Keratinocyte (primary cell): ENCODE results near the gene ZBP1. TPM values are rescaled to one million over a fixed set of nuclear protein-coding genes. Genes with fewer than 3 reads are reported as not detected.

Experiments
- DNase-seq: peaks from one replicate; pipeline ENCODE4 v3.0.0-alpha.2; 2011; ENCODE audit warnings: low read depth, missing footprints, low spot score
- FAIRE-seq: peaks from 2 replicates; lab custom pipeline; 2011; peaks lifted over from hg19 to GRCh38; lab: Jason Lieb, UNC
- H2AFZ ChIP-seq: 2 replicates; pipeline ENCODE4 v1.6.0; 2012; ENCODE audit warnings: low read length, control low read depth, inconsistent platforms; ENCODE audit not compliant: control insufficient read depth
- H3K27ac ChIP-seq: 2 replicates; pipeline ENCODE4 v1.5.1; 2011; ENCODE audit warnings: low read length; ENCODE audit not compliant: control insufficient read depth, insufficient read depth
- H3K27me3 ChIP-seq: 3 replicates; pipeline ENCODE4 v1.6.0; 2011; ENCODE audit warnings: low read length; ENCODE audit not compliant: control insufficient read depth, insufficient read depth; ENCODE audit errors: extremely low read depth
- H3K36me3 ChIP-seq, 2 experiments: 2 replicates in 1 of 2; 3 replicates in 1 of 2; pipeline ENCODE4 v1.5.1; 2011; ENCODE audit warnings: low read length in 2 of 2, mild to moderate bottlenecking in 1 of 2; ENCODE audit not compliant: control insufficient read depth in 2 of 2, insufficient read depth in 2 of 2; ENCODE audit errors: extremely low read depth in 1 of 2
- H3K4me1 ChIP-seq: 3 replicates; pipeline ENCODE4 v1.5.1; 2011; ENCODE audit warnings: low read length; ENCODE audit not compliant: control insufficient read depth, insufficient read depth; ENCODE audit errors: extremely low read depth
- H3K4me2 ChIP-seq: 3 replicates; pipeline ENCODE4 v1.6.0; 2011; ENCODE audit warnings: low read depth, low read length; ENCODE audit not compliant: control insufficient read depth, insufficient read depth; ENCODE audit errors: extremely low read depth
- H3K4me3 ChIP-seq, 3 experiments: fragments of 200-600 bp in 1 of 3; sonication (generic) in 1 of 3; 2 replicates in 2 of 3; 3 replicates in 1 of 3; pipeline ENCODE4 v1.5.1; 2011 to 2016; ENCODE audit warnings: low read length in 3 of 3, mild to moderate bottlenecking in 3 of 3, control low read depth in 2 of 3, inconsistent platforms in 1 of 3, low read depth in 1 of 3, mixed read lengths in 1 of 3, mixed run types in 1 of 3, moderate library complexity in 1 of 3; ENCODE audit not compliant: control insufficient read depth in 2 of 3, insufficient read depth in 2 of 3; ENCODE audit errors: extremely low read depth in 1 of 3
- H3K79me2 ChIP-seq: 2 replicates; pipeline ENCODE4 v1.6.0; 2012; ENCODE audit warnings: low read length; ENCODE audit not compliant: control insufficient read depth, insufficient read depth
- H3K9ac ChIP-seq: 3 replicates; pipeline ENCODE4 v1.6.0; 2011; ENCODE audit warnings: low read length; ENCODE audit not compliant: control insufficient read depth, insufficient read depth; ENCODE audit errors: extremely low read depth
- H3K9me1 ChIP-seq: 3 replicates; pipeline ENCODE4 v1.6.0; 2011; ENCODE audit warnings: low read length; ENCODE audit not compliant: control insufficient read depth, insufficient read depth; ENCODE audit errors: extremely low read depth
- H3K9me3 ChIP-seq: 2 replicates; pipeline ENCODE4 v1.5.1; 2012; ENCODE audit warnings: low read depth, low read length; ENCODE audit not compliant: control insufficient read depth
- H4K20me1 ChIP-seq: 3 replicates; pipeline ENCODE4 v1.6.0; 2011; ENCODE audit warnings: low read length; ENCODE audit not compliant: control insufficient read depth, insufficient read depth; ENCODE audit errors: extremely low read depth
- EZH2 ChIP-seq: IDR thresholded peaks from one replicate; pipeline ENCODE4 v1.6.1; 2012; ENCODE audit warnings: inconsistent platforms, mild to moderate bottlenecking, low read length, moderate library complexity
- dilution Hi-C: fragments of 300-500 bp; cut with MboI; formaldehyde crosslinking; loops from one replicate; pipeline ENCODE4 v1.7.0; 2020; ENCODE audit warnings: low sequenced_read_pairs; ENCODE audit not compliant: extremely low pct_ligation_motif_present
- polyA plus RNA-seq, 5 experiments: library from polyadenylated mRNA; depleted of rRNA in 3 of 5; stranded (reverse) in 3 of 5; stranded (forward) in 1 of 5; unstranded in 1 of 5; fragments of >200 nt; gene quantifications; 1 replicate in 1 of 5; 2 replicates in 3 of 5; 3 replicates in 1 of 5; pipeline versions ENCODE4 v1.2.1 to v1.2.3, GENCODE V29; 2011 to 2012; ENCODE audit warnings: missing spikeins in 2 of 5, low read depth in 1 of 5, low replicate concordance in 1 of 5
- TF ChIP-seq, protein P1 (sequence below), 3 experiments: IDR thresholded peaks in 1 of 3; conservative IDR thresholded peaks in 1 of 3; optimal IDR thresholded peaks in 1 of 3; 2 replicates in 2 of 3; 3 replicates in 1 of 3; pipeline versions ENCODE3 to v1.5.1; 2011; ENCODE audit warnings: low read length in 3 of 3, mild to moderate bottlenecking in 3 of 3, moderate library complexity in 2 of 3, control low read depth in 1 of 3, inconsistent platforms in 1 of 3; ENCODE audit not compliant: insufficient read depth in 2 of 3; ENCODE audit errors: extremely low read depth in 1 of 3

Gene ZBP1
- polyA plus RNA-seq, 1 donor (not counting 4 experiments of a cell fraction or from before 2014, with no cell fraction given), result 0.08 TPM

DNA sequence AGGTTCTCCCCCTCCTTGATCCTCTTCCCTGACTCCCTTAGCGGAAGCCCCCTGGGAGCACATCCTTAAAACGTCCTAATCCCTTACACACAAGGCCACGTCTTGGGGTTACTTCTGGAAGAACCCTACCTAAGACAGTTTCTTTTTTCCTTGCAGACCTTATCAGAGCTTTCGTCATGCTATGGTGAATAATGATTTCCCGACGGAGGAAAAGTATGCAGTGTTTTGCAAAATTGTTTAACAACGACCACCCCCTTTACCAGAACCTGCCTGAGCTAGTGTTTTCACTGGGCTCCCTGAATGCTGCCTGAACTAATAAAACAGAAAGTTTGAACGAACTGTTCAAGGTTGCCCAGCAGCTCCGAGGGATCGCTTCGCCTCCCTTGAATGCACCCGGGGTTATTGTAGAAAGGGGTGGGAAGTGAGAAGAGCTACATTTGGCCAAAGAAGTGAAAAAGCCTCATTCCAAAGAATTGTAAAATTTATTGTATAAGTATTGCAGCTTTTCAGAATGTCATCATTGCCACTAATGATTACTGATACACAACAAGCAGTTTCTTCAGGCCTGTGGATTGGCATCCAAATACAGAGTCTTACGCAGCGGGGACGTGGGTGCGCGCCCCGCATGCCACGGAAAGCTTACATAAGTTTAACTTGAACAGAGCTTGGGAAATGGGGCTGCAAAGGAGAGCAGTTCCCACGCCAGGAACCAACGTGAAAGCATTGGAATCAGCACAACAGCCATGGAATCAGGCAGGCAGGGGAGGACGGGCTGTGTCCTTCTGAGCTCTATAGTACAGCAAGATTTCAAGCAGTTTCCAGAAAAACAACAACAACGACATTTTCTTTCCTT lies 27.9 kb upstream of the ZBP1 start:
- dilution Hi-C loops, result no loop called here
- H3K27me3 ChIP-seq, result no peaks in the 10 kb centered on the region
- no peak for FAIRE-seq

GRCh38 chr20:57647006-57647932 lies 27.0 kb upstream of the ZBP1 start:
- H2AFZ ChIP-seq, result no peak overlapping the region
- no peaks in the 10 kb centered on the region for H3K79me2 ChIP-seq
- no peaks in the 10 kb centered on the region for H4K20me1 ChIP-seq
- no peak for FAIRE-seq
- no peak overlapping the region for H3K4me3 ChIP-seq
- no peak overlapping the region for H3K27ac ChIP-seq
- no peak for DNase-seq
- no peaks in the 10 kb centered on the region for H3K4me1 ChIP-seq
- no peaks in the 10 kb centered on the region for H3K9me1 ChIP-seq
- H3K27me3 ChIP-seq, result no peaks in the 10 kb centered on the region
- no peaks in the 10 kb centered on the region for H3K9me3 ChIP-seq
- dilution Hi-C loops, result no loop called here
- no peak overlapping the region for H3K4me2 ChIP-seq
- H3K9ac ChIP-seq, result no peak overlapping the region
- peaks cover 14 to 17% of the 10 kb centered on the region in 2 experiments for H3K36me3 ChIP-seq
- TF ChIP-seq, protein P1, sequence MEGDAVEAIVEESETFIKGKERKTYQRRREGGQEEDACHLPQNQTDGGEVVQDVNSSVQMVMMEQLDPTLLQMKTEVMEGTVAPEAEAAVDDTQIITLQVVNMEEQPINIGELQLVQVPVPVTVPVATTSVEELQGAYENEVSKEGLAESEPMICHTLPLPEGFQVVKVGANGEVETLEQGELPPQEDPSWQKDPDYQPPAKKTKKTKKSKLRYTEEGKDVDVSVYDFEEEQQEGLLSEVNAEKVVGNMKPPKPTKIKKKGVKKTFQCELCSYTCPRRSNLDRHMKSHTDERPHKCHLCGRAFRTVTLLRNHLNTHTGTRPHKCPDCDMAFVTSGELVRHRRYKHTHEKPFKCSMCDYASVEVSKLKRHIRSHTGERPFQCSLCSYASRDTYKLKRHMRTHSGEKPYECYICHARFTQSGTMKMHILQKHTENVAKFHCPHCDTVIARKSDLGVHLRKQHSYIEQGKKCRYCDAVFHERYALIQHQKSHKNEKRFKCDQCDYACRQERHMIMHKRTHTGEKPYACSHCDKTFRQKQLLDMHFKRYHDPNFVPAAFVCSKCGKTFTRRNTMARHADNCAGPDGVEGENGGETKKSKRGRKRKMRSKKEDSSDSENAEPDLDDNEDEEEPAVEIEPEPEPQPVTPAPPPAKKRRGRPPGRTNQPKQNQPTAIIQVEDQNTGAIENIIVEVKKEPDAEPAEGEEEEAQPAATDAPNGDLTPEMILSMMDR (optimal IDR thresholded peaks at IDR 0.05 in 1 of 3, IDR thresholded peaks at IDR 0.05 in 1 of 3, conservative IDR thresholded peaks at IDR 0.05 in 1 of 3; ENCODE audit: extremely low read depth in 1 of 3, insufficient read depth in 2 of 3, low read length in 3 of 3), result no peak
- TF ChIP-seq EZH2, result no peak

More for the DNA sequence above, 27.9 kb upstream of the ZBP1 start:
- H4K20me1 ChIP-seq, result no peaks in the 10 kb centered on the region
- H3K36me3 ChIP-seq, result peaks cover 21 to 22% of the 10 kb centered on the region in 2 experiments
- no peaks in the 10 kb centered on the region for H3K9me1 ChIP-seq
- H3K4me3 ChIP-seq, result no peak overlapping the region
- H3K9ac ChIP-seq, result no peak overlapping the region
- no peak overlapping the region for H2AFZ ChIP-seq
- no peak overlapping the region for H3K4me2 ChIP-seq
- TF ChIP-seq EZH2, result no peak
- TF ChIP-seq, protein P1 (optimal IDR thresholded peaks at IDR 0.05 in 1 of 3, IDR thresholded peaks at IDR 0.05 in 1 of 3, conservative IDR thresholded peaks at IDR 0.05 in 1 of 3; ENCODE audit: extremely low read depth in 1 of 3, insufficient read depth in 2 of 3, low read length in 3 of 3), result no peak
- no peaks in the 10 kb centered on the region for H3K4me1 ChIP-seq
- H3K79me2 ChIP-seq, result no peaks in the 10 kb centered on the region
- H3K27ac ChIP-seq, result no peak overlapping the region
- no peak for DNase-seq
- no peaks in the 10 kb centered on the region for H3K9me3 ChIP-seq
